ENCODE data around the gene ATG3. TPM values are rescaled to one million over a fixed set of nuclear protein-coding genes. Genes with fewer than 3 reads are reported as not detected.

ATG3 gene
- total and polyA plus RNA-seq, 4 donors, result 28.6 to 51.1 (median 37.4) TPM

DNA sequence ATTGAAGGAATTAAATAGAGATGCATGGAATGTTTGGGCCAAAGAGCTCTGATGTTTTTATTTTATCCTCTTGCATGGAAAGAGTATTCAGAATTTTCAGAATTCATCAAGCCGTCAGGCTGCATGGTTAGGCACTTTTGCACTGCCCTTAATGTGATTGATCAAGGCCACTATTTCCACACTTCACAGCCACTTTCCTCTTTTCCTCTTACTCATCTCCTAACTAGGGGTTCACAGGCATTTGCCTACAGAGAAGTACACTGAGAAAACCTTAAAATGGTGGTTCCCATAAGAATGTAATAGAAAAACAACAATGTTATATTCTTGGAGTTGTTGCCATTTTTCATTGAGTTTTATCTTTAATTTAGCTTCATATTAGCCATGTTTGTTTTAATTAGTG is 10.9 kb upstream of the ATG3 start:
- no peak for TF ChIP-seq RAD21 (IDR thresholded peaks at IDR 0.05)
- TF ChIP-seq HNF4G (IDR thresholded peaks at IDR 0.05), result no peak
- TF ChIP-seq, protein P1, sequence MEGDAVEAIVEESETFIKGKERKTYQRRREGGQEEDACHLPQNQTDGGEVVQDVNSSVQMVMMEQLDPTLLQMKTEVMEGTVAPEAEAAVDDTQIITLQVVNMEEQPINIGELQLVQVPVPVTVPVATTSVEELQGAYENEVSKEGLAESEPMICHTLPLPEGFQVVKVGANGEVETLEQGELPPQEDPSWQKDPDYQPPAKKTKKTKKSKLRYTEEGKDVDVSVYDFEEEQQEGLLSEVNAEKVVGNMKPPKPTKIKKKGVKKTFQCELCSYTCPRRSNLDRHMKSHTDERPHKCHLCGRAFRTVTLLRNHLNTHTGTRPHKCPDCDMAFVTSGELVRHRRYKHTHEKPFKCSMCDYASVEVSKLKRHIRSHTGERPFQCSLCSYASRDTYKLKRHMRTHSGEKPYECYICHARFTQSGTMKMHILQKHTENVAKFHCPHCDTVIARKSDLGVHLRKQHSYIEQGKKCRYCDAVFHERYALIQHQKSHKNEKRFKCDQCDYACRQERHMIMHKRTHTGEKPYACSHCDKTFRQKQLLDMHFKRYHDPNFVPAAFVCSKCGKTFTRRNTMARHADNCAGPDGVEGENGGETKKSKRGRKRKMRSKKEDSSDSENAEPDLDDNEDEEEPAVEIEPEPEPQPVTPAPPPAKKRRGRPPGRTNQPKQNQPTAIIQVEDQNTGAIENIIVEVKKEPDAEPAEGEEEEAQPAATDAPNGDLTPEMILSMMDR (IDR thresholded peaks at IDR 0.05; ENCODE audit: low read depth, low read length, missing input control), result no peak
- TF ChIP-seq HNF4A (conservative IDR thresholded peaks at IDR 0.05), result no peak
- no peak for TF ChIP-seq JUND (IDR thresholded peaks at IDR 0.05)
- TF ChIP-seq FOXA2 (IDR thresholded peaks at IDR 0.05), result no peak
- TF ChIP-seq NR2F2 (IDR thresholded peaks at IDR 0.05), result no peak
- TF ChIP-seq, protein P2, sequence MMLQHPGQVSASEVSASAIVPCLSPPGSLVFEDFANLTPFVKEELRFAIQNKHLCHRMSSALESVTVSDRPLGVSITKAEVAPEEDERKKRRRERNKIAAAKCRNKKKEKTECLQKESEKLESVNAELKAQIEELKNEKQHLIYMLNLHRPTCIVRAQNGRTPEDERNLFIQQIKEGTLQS (IDR thresholded peaks at IDR 0.05), result no peak
- H3K4me3 ChIP-seq (ENCODE audit: low read depth in 1 of 3, low read length in 3 of 3), result no peak overlapping the region
- H3K36me3 ChIP-seq (ENCODE audit: control insufficient read depth in 4 of 4, insufficient read depth in 3 of 4, low read depth in 1 of 4, low read length in 3 of 4), result peaks cover 5 to 28% (median 14%) of the 10 kb centered on the region in 4 donors
- no peaks in the 10 kb centered on the region for H3K9me3 ChIP-seq (ENCODE audit: control insufficient read depth in 4 of 4, low read length in 3 of 4)
- no peak overlapping the region for H3K9ac ChIP-seq (ENCODE audit: low read depth in 1 of 2, low read length in 2 of 2)
- H3K27me3 ChIP-seq (ENCODE audit: control insufficient read depth in 4 of 4, insufficient read depth in 4 of 4, low read length in 3 of 4), result no peaks in the 10 kb centered on the region
- no peak overlapping the region for H3K27ac ChIP-seq (ENCODE audit: low read depth in 1 of 2, low read length in 2 of 2)
- H3K4me1 ChIP-seq (ENCODE audit: control insufficient read depth in 4 of 4, insufficient read depth in 4 of 4, low read length in 3 of 4), result no peaks in the 10 kb centered on the region
- WGBS, result 87% methylated on average over 1 of the region's 1 CpG
- DNase-seq (ENCODE audit: low spot score), result no peak

DNA sequence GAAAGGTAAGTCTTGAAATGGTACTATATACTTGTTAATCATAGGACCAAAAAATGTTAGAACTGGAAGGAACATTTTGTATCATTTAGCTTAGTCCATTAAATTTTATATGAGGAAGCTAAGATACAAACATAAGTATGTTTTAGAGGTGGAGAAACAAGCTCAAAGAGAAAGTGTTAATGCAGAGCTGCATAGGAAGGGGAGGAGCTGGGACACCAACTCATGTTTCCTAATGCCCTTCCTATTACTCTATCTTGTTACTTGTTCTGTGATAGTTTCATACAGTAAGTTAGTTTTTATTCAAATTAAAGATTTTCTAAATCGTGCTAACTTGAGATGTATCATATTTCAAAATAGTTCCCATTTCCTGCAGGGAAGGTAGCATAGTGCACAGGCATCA is 7.5 kb upstream of the ATG3 start:
- H3K4me1 ChIP-seq (ENCODE audit: control insufficient read depth in 4 of 4, insufficient read depth in 4 of 4, low read length in 3 of 4), result no peaks in the 10 kb centered on the region
- no peaks in the 10 kb centered on the region for H3K9me3 ChIP-seq (ENCODE audit: control insufficient read depth in 4 of 4, low read length in 3 of 4)
- no peak overlapping the region for H3K27ac ChIP-seq (ENCODE audit: low read depth in 1 of 2, low read length in 2 of 2)
- no peak for DNase-seq (ENCODE audit: low spot score)
- H3K36me3 ChIP-seq (ENCODE audit: control insufficient read depth in 4 of 4, insufficient read depth in 3 of 4, low read depth in 1 of 4, low read length in 3 of 4), result peaks cover 5 to 26% (median 14%) of the 10 kb centered on the region in 4 donors
- no peak overlapping the region for H3K9ac ChIP-seq (ENCODE audit: low read depth in 1 of 2, low read length in 2 of 2)
- no peaks in the 10 kb centered on the region for H3K27me3 ChIP-seq (ENCODE audit: control insufficient read depth in 4 of 4, insufficient read depth in 4 of 4, low read length in 3 of 4)
- WGBS, result 76% methylated on average over 1 of the region's 1 CpG
- no peak overlapping the region for H3K4me3 ChIP-seq (ENCODE audit: low read depth in 1 of 3, low read length in 3 of 3)
- TF ChIP-seq, protein P3, sequence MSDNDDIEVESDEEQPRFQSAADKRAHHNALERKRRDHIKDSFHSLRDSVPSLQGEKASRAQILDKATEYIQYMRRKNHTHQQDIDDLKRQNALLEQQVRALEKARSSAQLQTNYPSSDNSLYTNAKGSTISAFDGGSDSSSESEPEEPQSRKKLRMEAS (IDR thresholded peaks at IDR 0.05), result no peak
- TF ChIP-seq, protein P4, sequence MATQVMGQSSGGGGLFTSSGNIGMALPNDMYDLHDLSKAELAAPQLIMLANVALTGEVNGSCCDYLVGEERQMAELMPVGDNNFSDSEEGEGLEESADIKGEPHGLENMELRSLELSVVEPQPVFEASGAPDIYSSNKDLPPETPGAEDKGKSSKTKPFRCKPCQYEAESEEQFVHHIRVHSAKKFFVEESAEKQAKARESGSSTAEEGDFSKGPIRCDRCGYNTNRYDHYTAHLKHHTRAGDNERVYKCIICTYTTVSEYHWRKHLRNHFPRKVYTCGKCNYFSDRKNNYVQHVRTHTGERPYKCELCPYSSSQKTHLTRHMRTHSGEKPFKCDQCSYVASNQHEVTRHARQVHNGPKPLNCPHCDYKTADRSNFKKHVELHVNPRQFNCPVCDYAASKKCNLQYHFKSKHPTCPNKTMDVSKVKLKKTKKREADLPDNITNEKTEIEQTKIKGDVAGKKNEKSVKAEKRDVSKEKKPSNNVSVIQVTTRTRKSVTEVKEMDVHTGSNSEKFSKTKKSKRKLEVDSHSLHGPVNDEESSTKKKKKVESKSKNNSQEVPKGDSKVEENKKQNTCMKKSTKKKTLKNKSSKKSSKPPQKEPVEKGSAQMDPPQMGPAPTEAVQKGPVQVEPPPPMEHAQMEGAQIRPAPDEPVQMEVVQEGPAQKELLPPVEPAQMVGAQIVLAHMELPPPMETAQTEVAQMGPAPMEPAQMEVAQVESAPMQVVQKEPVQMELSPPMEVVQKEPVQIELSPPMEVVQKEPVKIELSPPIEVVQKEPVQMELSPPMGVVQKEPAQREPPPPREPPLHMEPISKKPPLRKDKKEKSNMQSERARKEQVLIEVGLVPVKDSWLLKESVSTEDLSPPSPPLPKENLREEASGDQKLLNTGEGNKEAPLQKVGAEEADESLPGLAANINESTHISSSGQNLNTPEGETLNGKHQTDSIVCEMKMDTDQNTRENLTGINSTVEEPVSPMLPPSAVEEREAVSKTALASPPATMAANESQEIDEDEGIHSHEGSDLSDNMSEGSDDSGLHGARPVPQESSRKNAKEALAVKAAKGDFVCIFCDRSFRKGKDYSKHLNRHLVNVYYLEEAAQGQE (IDR thresholded peaks at IDR 0.05), result no peak
- TF ChIP-seq JUND (IDR thresholded peaks at IDR 0.05) (no peak), GABPA (IDR thresholded peaks at IDR 0.05 in 1 of 2, conservative IDR thresholded peaks at IDR 0.05 in 1 of 2) (no peak), HNF4G (IDR thresholded peaks at IDR 0.05) (no peak), HNF4A (conservative IDR thresholded peaks at IDR 0.05) (no peak), TAF1 (conservative IDR thresholded peaks at IDR 0.05) (no peak), FOXA2 (IDR thresholded peaks at IDR 0.05) (no peak)
- TF ChIP-seq, protein P2 (IDR thresholded peaks at IDR 0.05), result no peak
- TF ChIP-seq, protein P5, sequence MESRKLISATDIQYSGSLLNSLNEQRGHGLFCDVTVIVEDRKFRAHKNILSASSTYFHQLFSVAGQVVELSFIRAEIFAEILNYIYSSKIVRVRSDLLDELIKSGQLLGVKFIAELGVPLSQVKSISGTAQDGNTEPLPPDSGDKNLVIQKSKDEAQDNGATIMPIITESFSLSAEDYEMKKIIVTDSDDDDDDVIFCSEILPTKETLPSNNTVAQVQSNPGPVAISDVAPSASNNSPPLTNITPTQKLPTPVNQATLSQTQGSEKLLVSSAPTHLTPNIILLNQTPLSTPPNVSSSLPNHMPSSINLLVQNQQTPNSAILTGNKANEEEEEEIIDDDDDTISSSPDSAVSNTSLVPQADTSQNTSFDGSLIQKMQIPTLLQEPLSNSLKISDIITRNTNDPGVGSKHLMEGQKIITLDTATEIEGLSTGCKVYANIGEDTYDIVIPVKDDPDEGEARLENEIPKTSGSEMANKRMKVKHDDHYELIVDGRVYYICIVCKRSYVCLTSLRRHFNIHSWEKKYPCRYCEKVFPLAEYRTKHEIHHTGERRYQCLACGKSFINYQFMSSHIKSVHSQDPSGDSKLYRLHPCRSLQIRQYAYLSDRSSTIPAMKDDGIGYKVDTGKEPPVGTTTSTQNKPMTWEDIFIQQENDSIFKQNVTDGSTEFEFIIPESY (IDR thresholded peaks at IDR 0.05), result no peak

Measured in liver (tissue), 9 donors.